NB4 (cell line): ENCODE measurements around the gene DNAJB13.

Source experiments
- DNase-seq: peaks from one replicate; pipeline ENCODE4 v3.0.0; 2010; ENCODE audit warnings: low read depth
- H3K4me3 ChIP-seq: one replicate; pipeline ENCODE4 v1.5.1; 2011; ENCODE audit warnings: mild to moderate bottlenecking, low read depth, low read length, moderate library complexity
- CTCF ChIP-seq: IDR thresholded peaks from one replicate; pipeline ENCODE4 v1.5.1; 2012; ENCODE audit warnings: low read depth, low read length
- MAX ChIP-seq: IDR thresholded peaks from 2 replicates; pipeline ENCODE4 v1.6.1; 2011; ENCODE audit warnings: low read depth, low read length
- MYC ChIP-seq: IDR thresholded peaks from 2 replicates; pipeline ENCODE4 v1.6.1; 2011; ENCODE audit warnings: low read depth, low read length
- POLR2A ChIP-seq: IDR thresholded peaks from 2 replicates; pipeline ENCODE4 v1.6.1; 2011; ENCODE audit warnings: mild to moderate bottlenecking; ENCODE audit not compliant: insufficient read length; ENCODE audit errors: extremely low read depth

DNAJB13 gene

GRCh38 chr11:73998846-73999575, 48.2 kb downstream of the DNAJB13 start:
- TF ChIP-seq MAX (no peak), CTCF (no peak), POLR2A (no peak), MYC (no peak)
- no peak for DNase-seq
- H3K4me3 ChIP-seq = no peak overlapping the region

- DNase-seq = no peak
- H3K4me3 ChIP-seq = no peak overlapping the region
- TF ChIP-seq CTCF = no peak
- no peak for TF ChIP-seq POLR2A
These were observed 48.9 kb downstream of the DNAJB13 start for GRCh38 chr11:73999581-74000306.

- no peak overlapping the region for H3K4me3 ChIP-seq
- no peak for TF ChIP-seq CTCF
- TF ChIP-seq MYC = no peak
- no peak for TF ChIP-seq MAX
- TF ChIP-seq POLR2A = no peak
- no peak for DNase-seq
These were observed 49.7 kb downstream of the DNAJB13 start for GRCh38 chr11:74000307-74001133.

- DNase-seq = no peak
- TF ChIP-seq POLR2A = no peak
- no peak overlapping the region for H3K4me3 ChIP-seq
These were observed 51.0 kb downstream of the DNAJB13 start for GRCh38 chr11:74001822-74002286.

GRCh38 chr11:74002832-74003231, 52.0 kb downstream of the DNAJB13 start:
- DNase-seq = no peak
- TF ChIP-seq CTCF (no peak), POLR2A (no peak), MAX (no peak), MYC (no peak)

More at GRCh38 chr11:74002832-74003231, 52.0 kb downstream of the DNAJB13 start:
- no peak overlapping the region for H3K4me3 ChIP-seq
